HG03439 (cell line): ENCODE results near the gene BTG2.

Experiments
- ATAC-seq: cut with Tn5 transposase; IDR thresholded peaks from one replicate; pipeline ENCODE4 v1.9.1; 2021; ENCODE audit warnings: mild to moderate bottlenecking, moderate library complexity; ENCODE audit not compliant: unreplicated experiment

Gene BTG2

DNA sequence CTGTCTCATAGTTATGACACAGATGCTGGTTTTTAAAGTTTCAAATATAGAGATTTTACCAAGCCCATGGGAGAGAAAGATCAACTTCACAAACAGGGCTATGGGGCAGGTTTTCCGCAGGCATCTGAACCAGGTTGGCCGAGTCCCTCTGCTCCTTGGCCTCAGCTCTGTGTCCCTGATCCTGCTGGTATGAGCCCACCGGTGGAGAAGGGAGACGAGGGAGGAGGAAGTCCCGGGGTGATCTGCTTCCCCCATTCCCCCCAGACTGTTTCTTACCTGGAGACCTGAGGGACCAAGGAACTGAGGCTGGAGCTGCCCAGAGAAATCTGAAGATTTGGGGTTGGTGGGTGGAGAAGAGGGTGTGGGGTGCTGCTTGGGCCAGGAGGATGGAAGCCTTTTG lies 28.9 kb upstream of the BTG2 start:
- ATAC-seq: no peak

DNA sequence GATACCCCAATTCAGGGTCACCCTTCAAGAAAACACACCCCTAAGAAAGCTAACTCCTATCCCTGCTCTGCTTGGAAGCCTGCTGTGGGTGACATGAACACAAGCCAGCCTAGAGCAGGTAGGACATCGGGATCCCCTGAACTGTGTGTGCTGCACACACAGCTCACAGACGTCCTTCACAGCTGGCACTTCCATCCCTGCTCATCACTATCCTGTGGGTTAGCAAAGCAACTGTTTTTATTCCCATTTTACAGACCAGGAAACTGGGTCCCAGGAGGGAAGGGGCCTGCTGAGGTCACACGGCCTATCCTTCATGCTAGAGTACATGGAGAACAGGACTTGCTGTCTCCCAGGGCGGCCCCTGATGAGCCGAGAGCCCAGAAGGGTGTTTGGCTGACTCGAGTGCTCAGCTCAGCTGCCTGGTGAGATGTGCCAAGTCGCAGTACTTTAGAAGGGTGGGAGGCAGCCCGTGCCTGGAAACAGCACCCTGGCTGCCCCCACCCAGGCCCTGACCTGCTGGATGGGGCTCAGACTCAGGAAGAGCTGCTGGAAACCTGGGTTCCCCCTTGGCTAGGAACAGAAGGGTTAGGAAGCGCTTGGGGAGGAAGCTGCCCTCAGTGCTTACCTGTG lies 28.3 kb upstream of the BTG2 start:
- no peak for ATAC-seq

DNA sequence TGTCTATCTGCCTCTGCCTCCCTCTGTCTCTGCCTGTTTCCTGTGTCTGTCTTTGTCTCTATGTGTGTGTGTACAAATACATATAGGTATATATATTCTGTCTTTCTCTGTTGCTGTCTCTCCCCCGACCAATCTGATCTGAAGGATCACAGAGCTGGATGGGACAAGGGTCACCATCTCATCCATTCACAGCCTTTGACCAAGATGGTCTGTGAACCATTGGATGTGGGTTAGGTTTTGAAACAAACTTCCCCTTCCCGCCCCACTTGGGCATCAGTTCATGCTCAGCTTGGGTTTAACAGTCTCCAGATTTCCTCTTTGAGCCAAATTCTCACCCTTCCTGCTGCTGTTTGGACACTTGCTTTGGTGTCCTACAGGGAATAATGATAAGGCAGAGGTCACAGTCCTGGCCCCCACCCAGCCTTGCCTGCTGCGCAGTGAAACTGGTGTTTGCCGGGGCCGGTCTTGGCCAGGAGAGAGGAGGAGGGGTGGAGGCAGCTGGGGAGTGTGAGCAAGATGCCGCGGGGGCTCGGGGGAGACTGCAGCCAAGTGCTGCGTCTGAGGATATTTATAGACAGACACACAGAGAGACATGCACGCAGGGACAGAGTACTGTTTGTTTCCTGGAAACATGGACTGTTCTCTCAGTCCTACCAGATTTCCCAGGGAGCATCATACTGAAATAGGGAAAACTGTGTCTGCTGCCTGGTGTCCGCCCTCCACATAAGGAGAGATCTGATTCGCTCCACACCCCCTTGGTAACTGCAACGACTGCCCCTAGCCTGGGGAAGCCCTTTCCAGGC lies 27.0 kb upstream of the BTG2 start:
- ATAC-seq: no peak

DNA sequence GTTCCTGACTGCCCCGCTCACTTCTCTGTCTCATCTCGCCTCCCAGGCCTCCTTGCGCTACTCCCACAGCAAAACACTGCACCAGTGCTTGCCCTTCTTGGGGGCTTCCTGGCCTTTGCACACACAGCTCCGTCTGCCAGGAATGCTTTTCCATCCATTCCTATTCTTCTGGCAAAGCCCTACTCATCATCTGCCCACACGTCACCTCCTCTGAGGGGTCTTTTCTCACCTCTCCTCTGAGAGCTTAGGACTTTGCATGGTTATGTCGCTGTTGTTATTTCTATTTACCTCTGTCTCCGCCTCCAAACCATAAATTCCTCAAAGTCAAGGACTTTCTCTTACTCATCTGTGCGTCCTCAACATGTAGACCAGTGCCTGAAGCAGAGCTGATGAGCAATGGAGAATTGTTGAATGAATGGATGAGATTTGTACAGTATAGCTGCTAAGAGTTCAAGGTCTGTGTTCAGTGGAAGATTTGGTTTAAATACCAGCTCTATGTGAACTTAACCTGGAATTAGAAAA lies 26.4 kb upstream of the BTG2 start:
- ATAC-seq: no peak

- ATAC-seq: no peak
Observed at GRCh38 chr1:203280061-203280460, 25.3 kb upstream of the BTG2 start.

DNA sequence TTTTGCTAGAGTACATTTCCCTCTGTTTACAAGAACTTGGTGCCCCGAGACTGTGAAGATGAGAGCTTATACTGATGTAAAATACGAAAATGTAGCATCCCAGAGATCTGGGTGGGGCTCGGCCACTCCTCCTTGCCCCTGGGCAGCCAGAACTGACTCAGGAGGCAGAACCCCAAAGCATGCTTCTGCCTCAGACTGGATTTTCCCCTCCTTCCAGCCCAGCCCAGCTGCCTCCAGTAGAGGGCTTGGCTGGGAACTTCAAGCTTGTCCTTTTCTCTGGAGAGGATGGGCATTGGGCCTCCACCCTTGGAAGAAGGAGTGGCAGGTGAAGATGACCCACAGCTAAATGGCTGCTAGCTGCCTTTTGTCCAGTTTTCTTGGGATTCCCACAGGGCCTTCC lies 24.3 kb upstream of the BTG2 start:
- no peak for ATAC-seq

DNA sequence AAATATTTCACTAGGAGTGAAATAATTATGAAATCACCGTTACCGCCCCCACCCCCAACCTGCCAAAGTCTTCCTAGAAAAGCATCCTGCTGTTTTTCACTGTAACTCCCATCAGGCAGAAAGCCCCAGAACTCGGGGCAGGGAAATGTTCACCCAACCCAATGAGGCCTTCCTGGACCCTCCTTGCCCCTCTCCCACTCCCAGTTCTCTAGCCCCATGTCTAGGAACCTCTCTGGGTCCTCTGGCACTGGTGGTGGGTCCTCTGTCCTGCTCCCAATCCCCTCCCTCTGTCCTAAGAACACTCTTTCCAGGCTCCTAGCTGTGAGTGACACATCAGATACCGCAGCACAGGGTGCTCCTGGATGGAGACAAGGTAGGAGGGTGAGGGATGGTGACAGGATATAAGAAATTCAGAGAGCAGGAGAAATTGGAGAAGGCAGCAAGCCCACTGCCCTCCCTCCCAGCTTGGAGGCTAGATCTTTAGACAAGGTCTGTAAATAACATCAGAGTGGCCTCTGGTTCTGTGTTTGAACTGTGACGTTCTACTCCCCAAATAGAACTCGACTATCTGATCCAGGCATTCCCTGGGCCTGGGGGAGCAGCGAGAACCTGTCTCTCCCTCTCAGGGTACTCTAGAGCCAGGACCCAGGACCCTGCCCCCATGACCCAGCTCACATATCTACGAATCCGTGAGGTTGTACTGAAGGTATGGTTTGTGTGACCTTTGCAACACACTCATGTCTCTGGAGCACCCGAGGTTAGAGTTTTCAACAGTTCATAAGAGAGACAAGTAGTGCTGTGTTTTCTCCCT lies 23.3 kb upstream of the BTG2 start:
- no peak for ATAC-seq

DNA sequence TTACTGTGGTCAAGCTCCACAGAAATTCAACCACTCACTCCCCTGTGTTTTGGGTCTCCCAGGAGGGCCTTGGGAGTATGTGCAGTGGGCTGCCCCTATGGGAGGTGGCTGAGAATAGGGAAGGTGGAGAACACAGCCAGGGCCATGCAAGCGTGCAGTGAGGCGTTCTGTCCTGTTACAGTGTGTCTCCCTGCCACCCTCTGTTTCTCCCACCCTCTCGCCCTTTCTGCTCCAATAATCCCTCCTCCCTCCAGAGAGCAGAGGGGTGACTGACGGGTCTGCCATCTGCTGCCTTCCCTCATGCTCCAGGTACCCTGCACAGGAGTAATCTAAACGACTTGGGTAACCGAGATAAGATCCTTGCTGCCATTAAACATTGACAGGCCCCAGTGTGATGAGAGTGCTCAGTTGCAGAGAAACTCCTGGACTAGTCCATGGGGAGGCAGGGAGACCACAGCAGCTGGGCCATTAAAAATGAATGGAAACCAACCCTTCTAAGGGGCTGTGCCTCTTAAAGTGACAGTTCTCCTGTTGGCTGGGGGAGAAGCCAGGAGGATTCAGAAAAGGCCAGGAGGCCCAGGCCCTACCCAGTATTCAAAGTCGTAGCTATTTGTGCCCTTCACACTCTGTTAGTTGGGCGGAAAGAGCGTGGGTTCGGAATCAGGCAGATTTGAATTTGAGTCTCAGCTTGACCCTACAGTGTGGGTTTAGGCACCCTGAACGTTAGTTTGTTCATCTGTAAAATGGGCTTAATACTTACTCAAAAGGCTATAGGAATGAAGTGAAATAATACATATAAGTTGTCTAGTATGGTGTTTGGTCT lies 22.4 kb upstream of the BTG2 start:
- no peak for ATAC-seq

GRCh38 chr1:203283597-203283996 lies 21.7 kb upstream of the BTG2 start:
- no peak for ATAC-seq

DNA sequence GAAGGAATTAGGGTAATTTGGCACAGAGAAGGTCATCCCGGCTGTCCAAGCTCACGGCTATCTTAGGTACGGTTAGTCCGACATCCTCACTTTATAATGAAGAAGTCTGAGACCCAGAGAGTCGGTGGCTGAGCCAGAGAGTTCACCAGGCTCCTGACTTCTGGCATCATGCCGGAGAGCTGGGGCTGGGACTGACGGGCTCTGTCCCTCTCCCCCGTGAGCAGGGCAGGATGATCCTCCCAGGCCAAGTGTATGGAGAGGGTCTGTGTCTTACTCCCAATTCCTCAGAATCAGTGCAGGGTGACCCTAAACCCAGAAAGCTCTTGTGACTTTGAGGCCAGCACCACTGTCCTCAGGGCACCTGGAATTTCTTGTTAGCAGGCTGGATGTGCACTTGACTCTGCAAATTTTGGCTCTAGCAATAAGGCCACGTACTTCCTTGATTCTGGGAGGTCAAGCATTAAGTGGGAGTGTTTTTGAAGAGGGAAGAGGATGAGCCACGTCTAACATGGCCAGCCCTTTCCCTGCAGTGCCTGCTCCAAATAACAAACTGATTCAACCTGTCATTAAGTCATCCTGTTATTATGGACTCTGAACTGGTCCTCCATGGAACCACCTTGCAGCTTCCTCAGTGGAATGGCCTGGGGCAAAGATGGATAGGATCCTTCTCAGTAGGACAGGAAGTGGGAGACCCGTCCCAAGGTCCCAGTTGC lies 20.8 kb upstream of the BTG2 start:
- no peak for ATAC-seq

GRCh38 chr1:203286161-203286984 lies 18.9 kb upstream of the BTG2 start:
- no peak for ATAC-seq

- peak; percentile 52 for ATAC-seq
Observed at GRCh38 chr1:203287109-203287893, 18.0 kb upstream of the BTG2 start.

- no peak for ATAC-seq
Observed at GRCh38 chr1:203287898-203288297, 17.4 kb upstream of the BTG2 start.

GRCh38 chr1:203288400-203288799 lies 16.9 kb upstream of the BTG2 start:
- ATAC-seq: no peak

GRCh38 chr1:203289281-203289981 lies 15.9 kb upstream of the BTG2 start:
- peak; percentile 46 for ATAC-seq

GRCh38 chr1:203289982-203290260 lies 15.4 kb upstream of the BTG2 start:
- ATAC-seq: no peak

DNA sequence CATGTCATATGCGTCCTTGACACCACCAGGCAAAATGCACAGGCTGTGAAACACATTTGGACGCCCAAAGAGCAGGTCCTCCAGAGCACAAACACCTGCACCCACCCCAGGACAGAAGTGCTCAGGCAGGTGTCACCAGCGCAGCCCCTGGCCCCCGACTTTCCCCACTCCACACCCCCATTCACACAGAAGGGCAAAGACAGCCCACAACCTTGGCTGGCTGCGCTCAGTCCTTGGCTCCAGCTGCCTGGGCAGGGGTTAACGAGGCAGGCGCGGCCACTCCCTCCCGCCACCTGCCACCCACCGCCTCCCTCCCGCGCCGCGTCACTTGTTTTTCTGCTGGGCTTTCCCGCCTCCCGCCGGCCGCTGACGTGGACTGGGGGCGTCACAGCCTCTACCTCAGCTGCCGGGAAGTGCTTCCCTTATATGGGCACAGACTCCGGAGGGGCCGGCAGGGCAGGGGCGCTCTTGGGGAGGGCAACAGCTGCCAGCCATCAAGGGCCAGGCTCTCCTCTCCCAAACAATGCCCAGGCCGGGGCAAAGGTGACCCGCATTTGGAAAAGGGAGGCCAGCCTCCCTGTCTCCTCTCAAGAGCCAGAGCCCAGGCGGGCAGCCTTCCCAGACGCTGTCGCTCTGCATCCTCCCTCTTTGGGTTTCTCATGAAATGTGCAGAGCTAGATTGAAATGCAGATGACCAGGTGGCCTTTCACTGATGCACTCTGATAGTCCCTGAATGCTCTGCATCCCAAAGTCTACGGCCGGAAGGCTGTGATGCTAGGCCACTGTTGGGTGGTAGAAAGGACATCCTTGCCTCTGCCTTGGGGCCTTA lies 14.8 kb upstream of the BTG2 start:
- peak; percentile 44 for ATAC-seq
